Kidney (tissue), 14 donors: ENCODE data around the gene GPI. TPM values are rescaled to one million over a fixed set of nuclear protein-coding genes. Genes with fewer than 3 reads are reported as not detected.

Source experiments
- DNase-seq, 5 donors: peaks; one replicate each; pipeline ENCODE4 v3.0.0-alpha.2; 2013 to 2020
- FAIRE-seq: peaks from 2 replicates; lab custom pipeline; 2012; peaks lifted over from hg19 to GRCh38; lab: Jason Lieb, UNC
- H3K27ac ChIP-seq, 2 donors: one replicate each; pipeline ENCODE4 v1.7.0; 2013; ENCODE audit warnings: low read depth in 2 of 2, low read length in 2 of 2, inconsistent platforms in 1 of 2
- H3K27me3 ChIP-seq: one replicate; pipeline ENCODE4 v1.7.1; 2013; ENCODE audit warnings: low read length, inconsistent platforms; ENCODE audit not compliant: control insufficient read depth, insufficient read depth
- H3K36me3 ChIP-seq, 3 donors: one replicate each; pipeline versions ENCODE4 v1.7.0 to v1.7.1; 2013; ENCODE audit warnings: low read length in 3 of 3, control low read depth in 1 of 3, inconsistent platforms in 1 of 3; ENCODE audit not compliant: insufficient read depth in 3 of 3, control insufficient read depth in 2 of 3
- H3K4me1 ChIP-seq, 3 donors: one replicate each; pipeline versions ENCODE4 v1.7.0 to v1.7.1; 2013; ENCODE audit warnings: low read length in 3 of 3, inconsistent platforms in 1 of 3, low read depth in 1 of 3; ENCODE audit not compliant: control insufficient read depth in 2 of 3, insufficient read depth in 2 of 3
- H3K4me3 ChIP-seq, 3 donors: one replicate each; pipeline versions ENCODE4 v1.7.0 to v1.8.1; 2013; ENCODE audit warnings: low read length in 3 of 3, control low read depth in 1 of 3, inconsistent platforms in 1 of 3
- H3K9ac ChIP-seq, 3 donors: one replicate each; pipeline versions ENCODE4 v1.7.0 to v1.7.1; 2013; ENCODE audit warnings: low read length in 3 of 3, control low read depth in 1 of 3, inconsistent platforms in 1 of 3
- H3K9me3 ChIP-seq, 3 donors: one replicate each; pipeline versions ENCODE4 v1.7.0 to v1.7.1; 2013; ENCODE audit warnings: low read length in 3 of 3, control low read depth in 1 of 3, inconsistent platforms in 1 of 3; ENCODE audit not compliant: control insufficient read depth in 2 of 3, insufficient read depth in 1 of 3
- intact Hi-C: fragments of 100-400 bp; cut with DNase I; formaldehyde crosslinking; loops from one replicate; pipeline ENCODE4 v1.11.1; 2022
- polyA plus RNA-seq: library from polyadenylated mRNA; stranded (reverse); fragments of 350-450 nt; fragmentation: Illumina TruSeq; extraction: RNeasy Lipid Tissue Mini Kit (QIAGEN cat#74804); gene quantifications from one replicate; pipeline ENCODE4 v1.2.3, GENCODE V29; 2014; ENCODE audit warnings: low read depth, low replicate concordance; ENCODE audit not compliant: insufficient read depth
- total RNA-seq: library from RNA; stranded (reverse); fragmentation: NEBNext Ultra II Directional; extraction: Animal tissue kit (Norgen Biotek cat#: 25700); gene quantifications from one replicate; pipeline ENCODE4 v1.2.1, GENCODE V29; 2021
- TF ChIP-seq, protein P1 (sequence below): IDR thresholded peaks from 3 replicates; pipeline ENCODE4 v1.5.1; 2012; ENCODE audit warnings: mild to moderate bottlenecking, moderate library complexity, borderline replicate concordance; ENCODE audit not compliant: insufficient read depth; ENCODE audit errors: extremely low read depth
- donor health status: control.
- donor health status: control.
- donor health status: control.
- donor health status: control.
- donor health status: control.
- donor health status: DM: yes; HTN: yes; CAD: no.
- donor health status: Normal renal cell carcinoma (clear cell type).

The GPI gene
- total and polyA plus RNA-seq, 2 donors from 2014 or later, result 257 to 315 TPM

DNA sequence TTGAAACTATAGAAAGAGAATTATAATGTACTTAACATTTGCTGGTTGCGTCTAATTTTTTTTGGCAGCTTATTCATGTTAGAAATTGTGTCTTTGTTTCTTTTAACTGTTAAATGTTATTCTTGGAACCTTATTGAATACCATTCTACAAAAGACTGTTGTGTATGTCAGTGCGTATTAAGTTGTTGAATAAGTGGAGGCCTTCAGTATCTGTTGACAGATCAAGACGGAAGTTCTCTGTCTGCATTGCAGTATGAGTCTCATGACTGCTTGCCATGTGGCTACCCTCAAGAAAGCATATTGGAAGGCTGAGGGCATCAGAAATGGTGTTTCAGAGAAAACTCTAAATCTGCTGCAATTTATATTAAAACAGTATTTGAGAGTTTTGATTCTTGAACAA, 71.7 kb downstream of the GPI start:
- TF ChIP-seq, protein P1, sequence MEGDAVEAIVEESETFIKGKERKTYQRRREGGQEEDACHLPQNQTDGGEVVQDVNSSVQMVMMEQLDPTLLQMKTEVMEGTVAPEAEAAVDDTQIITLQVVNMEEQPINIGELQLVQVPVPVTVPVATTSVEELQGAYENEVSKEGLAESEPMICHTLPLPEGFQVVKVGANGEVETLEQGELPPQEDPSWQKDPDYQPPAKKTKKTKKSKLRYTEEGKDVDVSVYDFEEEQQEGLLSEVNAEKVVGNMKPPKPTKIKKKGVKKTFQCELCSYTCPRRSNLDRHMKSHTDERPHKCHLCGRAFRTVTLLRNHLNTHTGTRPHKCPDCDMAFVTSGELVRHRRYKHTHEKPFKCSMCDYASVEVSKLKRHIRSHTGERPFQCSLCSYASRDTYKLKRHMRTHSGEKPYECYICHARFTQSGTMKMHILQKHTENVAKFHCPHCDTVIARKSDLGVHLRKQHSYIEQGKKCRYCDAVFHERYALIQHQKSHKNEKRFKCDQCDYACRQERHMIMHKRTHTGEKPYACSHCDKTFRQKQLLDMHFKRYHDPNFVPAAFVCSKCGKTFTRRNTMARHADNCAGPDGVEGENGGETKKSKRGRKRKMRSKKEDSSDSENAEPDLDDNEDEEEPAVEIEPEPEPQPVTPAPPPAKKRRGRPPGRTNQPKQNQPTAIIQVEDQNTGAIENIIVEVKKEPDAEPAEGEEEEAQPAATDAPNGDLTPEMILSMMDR, result no peak
- Histone ChIP-seq H3K9me3 (no peaks in the 10 kb centered on the region), H3K27me3 (no peaks in the 10 kb centered on the region), H3K36me3 (peaks cover 7 to 25% (median 9%) of the 10 kb centered on the region in 3 donors), H3K9ac (no peak overlapping the region), H3K4me1 (no peaks in the 10 kb centered on the region), H3K27ac (no peak overlapping the region), H3K4me3 (no peak overlapping the region)
- DNase-seq (peak in 1 of 5 donors; percentile 33), FAIRE-seq (no peak)
- intact Hi-C loops, result no loop called here

DNA sequence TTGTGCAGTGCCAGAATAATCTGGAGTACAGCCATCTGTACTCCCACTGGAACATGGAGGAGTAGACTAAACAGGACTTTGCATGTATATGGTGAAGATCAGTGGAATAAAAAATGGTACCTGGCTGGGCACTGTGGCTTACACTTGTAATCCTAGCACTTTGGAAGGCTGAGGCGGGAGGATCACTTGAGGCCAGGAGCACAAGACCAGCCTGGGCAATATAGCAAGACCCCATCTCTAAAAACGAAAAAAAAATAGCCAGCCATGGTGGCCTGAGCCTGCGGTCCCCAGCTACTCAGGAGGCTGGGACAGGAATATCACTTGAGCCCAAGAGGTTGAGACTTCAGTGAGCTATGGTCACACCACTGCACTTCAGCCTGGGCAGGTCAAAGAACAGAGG, 83.2 kb downstream of the GPI start:
- TF ChIP-seq, protein P1, result no peak
- intact Hi-C loops, result no loop called here
- FAIRE-seq (no peak), DNase-seq (no peak)
- Histone ChIP-seq H3K4me3 (no peak overlapping the region), H3K36me3 (peaks cover 9 to 40% (median 23%) of the 10 kb centered on the region in 3 donors), H3K27ac (no peak overlapping the region), H3K4me1 (no peaks in the 10 kb centered on the region), H3K27me3 (no peaks in the 10 kb centered on the region), H3K9ac (no peak overlapping the region), H3K9me3 (no peaks in the 10 kb centered on the region)

Other genes starting within 250 kb of the GPI start
- gene LSM14A, start 192.7 kb upstream of the GPI start, total RNA-seq, result 114 TPM
- 49.3 TPM for gene LSM14A, start 192.7 kb upstream of the GPI start, polyA plus RNA-seq
- 37.7 TPM for gene GARRE1, start 110.6 kb upstream of the GPI start, total RNA-seq
- 5.5 TPM for gene GARRE1, start 110.6 kb upstream of the GPI start, polyA plus RNA-seq
- gene PDCD2L, start 39.2 kb downstream of the GPI start, total RNA-seq, result 6.7 TPM
- 5.5 TPM for gene PDCD2L, start 39.2 kb downstream of the GPI start, polyA plus RNA-seq
- gene UBA2, start 63.2 kb downstream of the GPI start, total RNA-seq, result 63.6 TPM
- gene UBA2, start 63.2 kb downstream of the GPI start, polyA plus RNA-seq, result 41.3 TPM
- 22.3 TPM for gene WTIP, start 116.6 kb downstream of the GPI start, total RNA-seq
- gene WTIP, start 116.6 kb downstream of the GPI start, polyA plus RNA-seq, result 15.5 TPM